HepG2 (cell line): ENCODE results near the gene TEDC1. TPM values are rescaled to one million over a fixed set of nuclear protein-coding genes. Genes with fewer than 3 reads are reported as not detected.
A peak's percentile ranks its signal among the peaks of the same experiment; 100 is the strongest.

Experiments
- ADNP ChIP-seq: sonication (generic); formaldehyde crosslinking; IDR thresholded peaks from 2 replicates; pipeline ENCODE4 v1.4.0; 2020; ENCODE audit warnings: missing genetic modification reagents
- CEBPG ChIP-seq: IDR thresholded peaks from 2 replicates; pipeline ENCODE4 v1.6.1; 2016
- GATAD1 ChIP-seq: IDR thresholded peaks from 2 replicates; pipeline ENCODE4 v1.6.1; 2016; ENCODE audit warnings: missing genetic modification reagents, missing compliant biosample characterization
- HDAC1 ChIP-seq: sonication (generic); formaldehyde crosslinking; IDR thresholded peaks from 2 replicates; pipeline ENCODE4 v1.5.1; 2020; ENCODE audit warnings: mild to moderate bottlenecking, missing genetic modification reagents
- MAFK ChIP-seq, 2 experiments: IDR thresholded peaks in 1 of 2; conservative IDR thresholded peaks in 1 of 2; 2 replicates each; pipeline ENCODE4 v1.6.1; 2011; ENCODE audit warnings: improper control_type of control experiment in 2 of 2, low read length in 2 of 2
- MED1 ChIP-seq: sonication (generic); formaldehyde crosslinking; IDR thresholded peaks from 2 replicates; pipeline ENCODE4 v1.4.0; 2020; ENCODE audit warnings: missing genetic modification reagents
- MTF1 ChIP-seq: sonication (generic); formaldehyde crosslinking; IDR thresholded peaks from 2 replicates; pipeline ENCODE4 v1.5.0; 2020; ENCODE audit warnings: missing genetic modification reagents
- PAWR ChIP-seq: sonication (generic); formaldehyde crosslinking; IDR thresholded peaks from 2 replicates; pipeline ENCODE4 v1.4.0; 2020; ENCODE audit warnings: missing genetic modification reagents, mild to moderate bottlenecking, borderline replicate concordance
- PRDM15 ChIP-seq: sonication (generic); formaldehyde crosslinking; IDR thresholded peaks from 2 replicates; pipeline ENCODE4 v1.4.0; 2020; ENCODE audit warnings: missing genetic modification reagents
- RBAK ChIP-seq: sonication (generic); formaldehyde crosslinking; IDR thresholded peaks from 2 replicates; pipeline ENCODE4 v1.5.1; 2020; ENCODE audit warnings: mild to moderate bottlenecking, missing genetic modification reagents
- SIN3B ChIP-seq: fragments of 150-350 bp; IDR thresholded peaks from 2 replicates; pipeline ENCODE4 v1.6.1; 2014; ENCODE audit warnings: low read length
- SNAPC2 ChIP-seq: sonication (generic); formaldehyde crosslinking; IDR thresholded peaks from 2 replicates; pipeline ENCODE4 v1.8.1; 2022; ENCODE audit warnings: mild to moderate bottlenecking, missing genetic modification reagents
- SRF ChIP-seq: IDR thresholded peaks from 2 replicates; pipeline ENCODE4 v1.6.1; 2011; ENCODE audit warnings: mild to moderate bottlenecking, low read depth, low read length, moderate library complexity
- SRY ChIP-seq: sonication (generic); formaldehyde crosslinking; IDR thresholded peaks from 2 replicates; pipeline ENCODE4 v1.8.0; 2022; ENCODE audit warnings: mild to moderate bottlenecking, missing genetic modification reagents
- TBX3 ChIP-seq: fragments of 450-650 bp; IDR thresholded peaks from 2 replicates; pipeline ENCODE4 v1.6.1; 2017; ENCODE audit warnings: antibody characterized with exemption, mild to moderate bottlenecking, inconsistent platforms, borderline replicate concordance
- ZBTB20 ChIP-seq: sonication (generic); formaldehyde crosslinking; IDR thresholded peaks from 2 replicates; pipeline ENCODE4 v1.8.1; 2023; ENCODE audit warnings: missing genetic modification reagents, low read depth, mild to moderate bottlenecking, borderline replicate concordance
- ZFP82 ChIP-seq: sonication (generic); formaldehyde crosslinking; IDR thresholded peaks from 2 replicates; pipeline ENCODE4 v1.5.1; 2020; ENCODE audit warnings: mild to moderate bottlenecking, missing genetic modification reagents, borderline replicate concordance
- ZNF20 ChIP-seq: sonication (generic); formaldehyde crosslinking; IDR thresholded peaks from 2 replicates; pipeline ENCODE4 v1.4.0; 2020; ENCODE audit warnings: mild to moderate bottlenecking, moderate library complexity, missing genetic modification reagents
- ZNF547 ChIP-seq: sonication (generic); formaldehyde crosslinking; IDR thresholded peaks from 2 replicates; pipeline ENCODE4 v1.5.1; 2020; ENCODE audit warnings: mild to moderate bottlenecking, missing genetic modification reagents
- ZNF563 ChIP-seq: sonication (generic); formaldehyde crosslinking; IDR thresholded peaks from 2 replicates; pipeline ENCODE4 v1.8.0; 2022; ENCODE audit warnings: mild to moderate bottlenecking, moderate library complexity, missing genetic modification reagents
- ZNF740 ChIP-seq: sonication (generic); formaldehyde crosslinking; IDR thresholded peaks from 2 replicates; pipeline ENCODE4 v1.4.0; 2020; ENCODE audit warnings: missing genetic modification reagents
- ZNF749 ChIP-seq: sonication (generic); formaldehyde crosslinking; IDR thresholded peaks from 2 replicates; pipeline ENCODE4 v1.8.0; 2022; ENCODE audit warnings: mild to moderate bottlenecking, missing genetic modification reagents, moderate library complexity, borderline replicate concordance
- ZNF770 ChIP-seq: sonication (generic); formaldehyde crosslinking; IDR thresholded peaks from 2 replicates; pipeline ENCODE4 v1.5.0; 2020; ENCODE audit warnings: mild to moderate bottlenecking, missing genetic modification reagents
- ZNF777 ChIP-seq: sonication (generic); formaldehyde crosslinking; IDR thresholded peaks from 2 replicates; pipeline ENCODE4 v1.4.0; 2020; ENCODE audit warnings: missing genetic modification reagents
- ZNF781 ChIP-seq: sonication (generic); formaldehyde crosslinking; IDR thresholded peaks from 2 replicates; pipeline ENCODE4 v1.5.1; 2020; ENCODE audit warnings: borderline replicate concordance, mild to moderate bottlenecking, missing genetic modification reagents; ENCODE audit errors: not compliant biosample characterization
- polyA plus RNA-seq, 8 experiments: library from polyadenylated mRNA; depleted of rRNA in 3 of 8; stranded (reverse) in 7 of 8; unstranded in 1 of 8; fragments of >200 nt; fragmentation: Illumina TruSeq in 4 of 8; extraction: Trizol in 4 of 8; gene quantifications; 2 replicates each; pipeline versions ENCODE4 v1.2.1 to v1.2.3, GENCODE V29; 2011 to 2016; ENCODE audit warnings: low read depth in 4 of 8, missing spikeins in 1 of 8, mixed read lengths in 1 of 8; ENCODE audit not compliant: insufficient read depth in 1 of 8
- total RNA-seq, 5 experiments: library from RNA; depleted of rRNA; stranded (reverse); fragments of >200 nt; fragmentation: Illumina TruSeq; extraction: Trizol; gene quantifications; 2 replicates each; pipeline ENCODE4 v1.2.3, GENCODE V29; 2016; ENCODE audit warnings: low read depth in 1 of 5

TEDC1 gene
- total and polyA plus RNA-seq, 2 of the 13 experiments (the other 11 are each of a cell fraction or from before 2014, with no cell fraction given) = 5.7 to 27.4 TPM

GRCh38 chr14:105527826-105528585 is 37.0 kb downstream of the TEDC1 start (continued):
- TF ChIP-seq ZNF547 (CRISPR knock-in tag) = no peak
- no peak for TF ChIP-seq ZNF740 (CRISPR knock-in tag)
- TF ChIP-seq PAWR (CRISPR knock-in tag) = no peak
- no peak for TF ChIP-seq TBX3
- no peak for TF ChIP-seq ZBTB20
- no peak for TF ChIP-seq MAFK (conservative IDR thresholded peaks at IDR 0.05 in 1 of 2, IDR thresholded peaks at IDR 0.05 in 1 of 2; ENCODE audit: low read length in 2 of 2)
- TF ChIP-seq ZNF781 (CRISPR knock-in tag) = no peak
- no peak for TF ChIP-seq ZNF20 (CRISPR knock-in tag)
- TF ChIP-seq ZFP82 (CRISPR knock-in tag) = no peak
- no peak for TF ChIP-seq CEBPG (CRISPR knock-in tag)
- no peak for TF ChIP-seq ZNF749
- TF ChIP-seq SRY = no peak
- no peak for TF ChIP-seq SIN3B
- peak; percentile 56 for TF ChIP-seq MED1 (CRISPR knock-in tag)
- no peak for TF ChIP-seq HDAC1
- no peak for TF ChIP-seq SRF
- no peak; the same call in 1 of the 2 replicates for TF ChIP-seq ADNP
- peak; percentile 90 for TF ChIP-seq ZNF777
- no peak for TF ChIP-seq SNAPC2 (CRISPR knock-in tag)
- no peak for TF ChIP-seq MTF1 (CRISPR knock-in tag)
- TF ChIP-seq PRDM15 (CRISPR knock-in tag) = peak; percentile 37; the same call in 1 of the 2 replicates
- TF ChIP-seq ZNF770 (CRISPR knock-in tag) = no peak
- no peak for TF ChIP-seq RBAK (CRISPR knock-in tag)
- TF ChIP-seq GATAD1 (CRISPR knock-in tag) = peak; percentile 65; the same call in 1 of the 2 replicates
- TF ChIP-seq ZNF563 (CRISPR knock-in tag) = no peak
